Esophagus muscularis mucosa (tissue), 4 donors: ENCODE data around the gene GRID1. TPM values are rescaled to one million over a fixed set of nuclear protein-coding genes. Genes with fewer than 3 reads are reported as not detected.

Experiments used
- DNase-seq: peaks from one replicate; pipeline ENCODE4 v3.0.0-alpha.2; 2017; ENCODE audit errors: extremely low spot score
- H3K27ac ChIP-seq, 4 donors: fragments of 200-600 bp; sonication (generic); replicated peaks in 1 of 4; 1 replicate in 3 of 4; 2 replicates in 1 of 4; pipeline ENCODE4 v1.5.1; 2016 to 2019; ENCODE audit warnings: mild to moderate bottlenecking in 1 of 4
- H3K27me3 ChIP-seq, 4 donors: fragments of 200-600 bp; sonication (generic); one replicate each; pipeline versions ENCODE4 v1.5.1 to v1.6.0; 2016 to 2019
- H3K36me3 ChIP-seq, 4 donors: fragments of 200-600 bp; sonication (generic); one replicate each; pipeline ENCODE4 v1.5.1; 2016 to 2019
- H3K4me1 ChIP-seq, 4 donors: fragments of 200-600 bp; sonication (generic); one replicate each; pipeline ENCODE4 v1.5.1; 2016 to 2019
- H3K4me3 ChIP-seq, 4 donors: fragments of 200-600 bp; sonication (generic); 1 replicate in 2 of 4; 2 replicates in 2 of 4; pipeline ENCODE4 v1.5.1; 2016 to 2019; ENCODE audit warnings: mild to moderate bottlenecking in 4 of 4, moderate library complexity in 1 of 4
- H3K9me3 ChIP-seq, 4 donors: fragments of 200-600 bp; sonication (generic); 1 replicate in 3 of 4; 2 replicates in 1 of 4; pipeline ENCODE4 v1.5.1; 2016 to 2019
- CTCF ChIP-seq, 3 experiments: fragments of 200-600 bp in 2 of 3; fragments of 450-650 bp in 1 of 3; sonication (generic) in 2 of 3; IDR thresholded peaks; one replicate each; pipeline ENCODE4 v1.5.1; 2017 to 2019; ENCODE audit warnings: antibody characterized with exemption in 3 of 3, mild to moderate bottlenecking in 2 of 3, moderate library complexity in 1 of 3
- EP300 ChIP-seq: sonication (generic); formaldehyde crosslinking; IDR thresholded peaks from one replicate; pipeline ENCODE4 v1.6.1; 2017; ENCODE audit warnings: antibody characterized with exemption
- POLR2A ChIP-seq: fragments of 450-650 bp; IDR thresholded peaks from one replicate; pipeline ENCODE4 v1.6.1; 2017; ENCODE audit warnings: antibody characterized with exemption, moderate library complexity, mild to moderate bottlenecking, low read depth
- POLR2AphosphoS5 ChIP-seq, 2 donors: sonication (generic); formaldehyde crosslinking; IDR thresholded peaks; one replicate each; pipeline ENCODE4 v1.6.1; 2017; ENCODE audit warnings: antibody characterized with exemption in 2 of 2
- WGBS: methylation state at CpG from one replicate; pipeline ENCODE4 v1.1.5; 2018; 5-methylcytosine and 5-hydroxymethylcytosine counted together
- intact Hi-C: fragments of 100-400 bp; cut with DNase I; formaldehyde crosslinking; loops from one replicate; pipeline ENCODE4 v1.15.1; 2023
- total RNA-seq, 4 donors: library from RNA; depleted of rRNA; stranded (reverse); fragments of >200 nt; gene quantifications; one replicate each; pipeline versions ENCODE4 v1.1.0 to v1.2.1, GENCODE V29; 2016

Gene GRID1
- total RNA-seq, 4 donors from 2014 or later: under 0.01 to 1.3 (median 1.1) TPM

DNA sequence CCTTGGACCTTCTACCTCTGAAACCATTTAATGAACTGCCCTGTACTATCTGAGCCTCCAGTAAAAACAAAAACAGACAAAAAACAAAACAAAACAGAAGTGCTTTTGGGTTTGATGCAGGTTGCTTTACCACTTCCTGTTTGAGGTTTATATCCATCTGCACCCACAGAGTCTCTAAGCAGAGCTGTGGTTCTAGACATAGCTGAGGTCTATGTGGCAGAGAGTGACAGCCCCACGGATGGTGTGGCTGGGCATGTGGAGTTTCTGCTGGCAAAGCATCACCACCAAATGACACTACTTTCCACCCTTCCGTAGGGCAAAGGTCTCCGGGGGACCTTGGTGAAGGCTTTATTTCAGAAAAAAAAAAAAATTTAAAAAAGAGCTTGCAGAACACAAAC is 754.2 kb downstream of the GRID1 start:
- 70% methylated on average over 3 of the region's 3 CpGs for WGBS
- Histone ChIP-seq H3K9me3 (no peaks in the 10 kb centered on the region), H3K4me3 (no peak overlapping the region), H3K4me1 (no peaks in the 10 kb centered on the region), H3K36me3 (no peaks in the 10 kb centered on the region), H3K27ac (no peak overlapping the region), H3K27me3 (no peaks in the 10 kb centered on the region)
- intact Hi-C loops: no loop called here
- no peak for DNase-seq
- no peak for TF ChIP-seq POLR2AphosphoS5 (IDR thresholded peaks at IDR 0.05)
- no peak for TF ChIP-seq POLR2A
- TF ChIP-seq EP300: no peak
- no peak for TF ChIP-seq CTCF (IDR thresholded peaks at IDR 0.05)

DNA sequence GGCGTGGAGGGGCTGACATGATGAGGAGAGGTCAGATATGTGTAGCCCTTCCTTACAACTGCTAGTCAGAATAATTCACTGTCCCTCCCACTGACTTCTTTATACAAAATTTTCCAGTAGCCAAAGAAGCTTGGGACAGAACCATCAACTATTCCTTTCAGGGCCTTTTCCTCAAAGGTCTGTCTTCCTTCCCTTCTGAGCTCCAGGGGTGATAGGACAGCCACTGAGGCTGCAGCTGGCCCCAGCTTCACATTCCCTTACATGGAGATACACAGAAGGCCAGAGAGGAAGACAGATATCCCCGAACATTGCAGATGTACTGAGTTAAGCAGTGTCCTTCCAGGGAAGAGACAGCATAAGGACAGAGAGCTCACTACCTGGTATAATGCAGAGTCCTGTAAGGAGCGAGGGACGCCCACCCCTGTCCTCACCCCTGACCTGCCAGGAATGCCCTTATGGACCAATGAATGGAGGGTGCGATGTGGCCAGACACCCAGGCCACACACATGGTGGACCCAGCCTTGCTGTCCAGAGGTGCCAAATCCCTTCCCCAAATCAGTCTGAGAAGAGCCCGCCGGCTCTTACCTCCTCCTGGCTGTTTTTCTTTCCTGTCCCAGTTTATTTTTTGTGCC is 754.7 kb downstream of the GRID1 start:
- WGBS: 85% methylated on average over 7 of the region's 7 CpGs
- TF ChIP-seq EP300 (no peak), POLR2A (no peak), POLR2AphosphoS5 (IDR thresholded peaks at IDR 0.05) (no peak), CTCF (IDR thresholded peaks at IDR 0.05) (no peak)
- no peaks in the 10 kb centered on the region for H3K9me3 ChIP-seq
- no peak overlapping the region for H3K4me3 ChIP-seq
- H3K27ac ChIP-seq: no peak overlapping the region
- DNase-seq: peak; percentile 81
- no peaks in the 10 kb centered on the region for H3K4me1 ChIP-seq
- no peaks in the 10 kb centered on the region for H3K36me3 ChIP-seq
- intact Hi-C loops: no loop called here
- H3K27me3 ChIP-seq: no peaks in the 10 kb centered on the region

GRCh38 chr10:85611093-85611740 is 755.4 kb downstream of the GRID1 start:
- H3K27me3 ChIP-seq: no peaks in the 10 kb centered on the region
- intact Hi-C loops: no loop called here
- TF ChIP-seq CTCF (IDR thresholded peaks at IDR 0.05): no peak
- no peak for TF ChIP-seq EP300
- TF ChIP-seq POLR2AphosphoS5 (IDR thresholded peaks at IDR 0.05): no peak
- TF ChIP-seq POLR2A: no peak
- no peaks in the 10 kb centered on the region for H3K36me3 ChIP-seq
- no peaks in the 10 kb centered on the region for H3K4me1 ChIP-seq
- DNase-seq: peak; percentile 80
- 87% methylated on average over 5 of the region's 5 CpGs for WGBS
- H3K9me3 ChIP-seq: no peaks in the 10 kb centered on the region
- H3K27ac ChIP-seq: no peak overlapping the region
- no peak overlapping the region for H3K4me3 ChIP-seq

DNA sequence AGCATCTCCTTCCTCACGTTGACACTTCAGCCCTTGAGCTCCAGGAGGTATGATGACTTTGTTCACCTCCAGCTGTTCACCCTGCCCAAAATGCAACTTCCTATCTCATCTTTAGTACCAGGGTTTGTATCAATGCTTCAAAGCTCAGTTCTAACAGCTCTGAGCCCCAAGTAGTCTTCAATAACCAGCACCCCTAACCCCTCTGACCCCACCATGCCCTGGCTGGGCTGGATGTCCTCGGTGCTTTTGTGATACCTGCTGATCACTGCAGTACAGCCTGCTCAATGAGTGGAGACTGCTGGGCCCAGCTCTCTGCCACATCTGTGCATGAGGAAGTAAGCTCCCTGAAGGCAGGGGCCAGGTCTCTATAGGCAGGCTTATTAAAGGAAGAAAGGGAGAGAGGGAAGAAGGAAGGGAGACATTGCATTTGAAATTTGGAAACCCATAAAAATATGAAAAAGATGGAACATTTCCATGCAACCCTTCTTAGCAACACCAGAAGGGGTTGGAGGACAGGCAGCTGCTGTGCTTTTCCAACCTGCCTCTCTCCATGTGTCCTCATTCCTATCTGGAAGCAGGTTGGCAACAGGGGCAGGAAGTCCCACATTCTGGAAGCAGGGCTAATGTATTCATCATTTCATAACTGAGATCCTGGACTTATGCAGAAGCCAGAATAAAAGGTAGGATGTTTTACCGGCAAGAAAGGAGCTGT is 756.1 kb downstream of the GRID1 start:
- H3K36me3 ChIP-seq: no peaks in the 10 kb centered on the region
- 88% methylated on average over 3 of the region's 3 CpGs for WGBS
- no peak overlapping the region for H3K27ac ChIP-seq
- H3K9me3 ChIP-seq: no peaks in the 10 kb centered on the region
- DNase-seq: peak; percentile 90
- no peaks in the 10 kb centered on the region for H3K4me1 ChIP-seq
- intact Hi-C loops: no loop called here
- H3K4me3 ChIP-seq: no peak overlapping the region
- TF ChIP-seq CTCF (IDR thresholded peaks at IDR 0.05) (no peak), POLR2A (no peak), EP300 (no peak), POLR2AphosphoS5 (IDR thresholded peaks at IDR 0.05) (no peak)
- no peaks in the 10 kb centered on the region for H3K27me3 ChIP-seq
